ENCODE measurements around the gene SRD5A1.
"Not testable (repeated sequence)": the region's sequence is repeated elsewhere in the genome, so short reads cannot be mapped to it uniquely, and the experiment has no call there.

SRD5A1 gene

DNA sequence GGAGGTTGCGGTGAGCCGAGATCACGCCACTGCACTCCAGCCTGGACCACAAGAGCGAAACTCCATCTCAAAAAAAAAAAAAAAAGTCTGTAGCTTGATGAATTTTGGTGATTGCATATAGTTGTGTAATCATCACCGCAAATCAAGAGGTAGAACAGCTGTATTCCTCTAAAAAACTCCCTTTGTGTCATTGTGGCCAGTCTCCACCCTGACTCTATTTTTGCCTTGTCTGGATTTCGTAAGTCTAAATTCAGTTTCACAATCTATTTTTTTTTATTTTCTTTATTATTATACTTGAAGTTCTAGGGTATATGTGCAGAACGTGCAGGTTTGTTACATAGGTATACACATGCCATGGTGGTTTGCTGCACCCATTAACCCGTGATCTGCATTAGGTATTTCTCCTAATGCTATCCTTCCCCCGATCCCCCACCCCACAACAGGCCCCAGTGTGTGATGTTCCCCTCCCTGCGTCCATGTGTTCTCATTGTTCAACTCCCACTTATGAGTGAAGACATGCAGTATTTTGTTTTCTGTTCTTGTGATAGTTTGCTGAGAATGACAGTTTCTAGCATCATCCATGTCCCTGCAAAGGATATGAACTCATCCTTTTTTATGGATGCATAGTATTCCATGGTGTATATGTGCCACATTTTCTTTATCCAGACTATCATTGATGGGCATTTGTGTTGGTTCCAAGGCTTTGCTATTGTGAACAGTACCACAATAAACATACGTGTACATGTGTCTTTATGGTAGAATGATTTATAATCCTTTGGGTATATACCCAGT is 12.5 kb downstream of the SRD5A1 start:
- not testable (repeated sequence) for DNase-seq

- DNase-seq, result no peak
These were observed 15.9 kb downstream of the SRD5A1 start for GRCh38 chr5:6649186-6649585.

- no peak for DNase-seq
These were observed 16.4 kb downstream of the SRD5A1 start for GRCh38 chr5:6649681-6650080.

GRCh38 chr5:6652025-6652424 is 18.8 kb downstream of the SRD5A1 start:
- DNase-seq, result no peak

DNA sequence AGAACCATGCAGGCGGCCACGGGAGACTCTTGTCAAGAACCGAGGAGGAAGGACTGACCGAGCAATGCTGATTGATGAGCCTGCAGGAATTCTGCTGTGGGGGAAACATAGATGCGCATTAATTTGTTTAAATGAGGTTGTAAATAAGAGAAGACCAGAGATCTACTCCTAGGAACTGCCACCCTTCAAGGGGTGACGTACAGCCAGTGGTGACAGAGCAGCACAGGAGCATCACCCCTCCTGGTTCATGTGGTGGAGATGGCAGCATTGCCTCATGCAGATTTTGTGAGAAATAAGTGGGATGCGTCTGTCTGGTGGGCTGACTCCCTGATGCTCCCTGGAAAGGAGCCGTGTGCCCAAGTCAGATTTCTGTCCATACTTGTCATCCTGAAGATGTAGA is 22.2 kb downstream of the SRD5A1 start:
- no peak for DNase-seq

- DNase-seq, result no peak
These were observed 23.4 kb downstream of the SRD5A1 start for GRCh38 chr5:6656680-6657079.

DNA sequence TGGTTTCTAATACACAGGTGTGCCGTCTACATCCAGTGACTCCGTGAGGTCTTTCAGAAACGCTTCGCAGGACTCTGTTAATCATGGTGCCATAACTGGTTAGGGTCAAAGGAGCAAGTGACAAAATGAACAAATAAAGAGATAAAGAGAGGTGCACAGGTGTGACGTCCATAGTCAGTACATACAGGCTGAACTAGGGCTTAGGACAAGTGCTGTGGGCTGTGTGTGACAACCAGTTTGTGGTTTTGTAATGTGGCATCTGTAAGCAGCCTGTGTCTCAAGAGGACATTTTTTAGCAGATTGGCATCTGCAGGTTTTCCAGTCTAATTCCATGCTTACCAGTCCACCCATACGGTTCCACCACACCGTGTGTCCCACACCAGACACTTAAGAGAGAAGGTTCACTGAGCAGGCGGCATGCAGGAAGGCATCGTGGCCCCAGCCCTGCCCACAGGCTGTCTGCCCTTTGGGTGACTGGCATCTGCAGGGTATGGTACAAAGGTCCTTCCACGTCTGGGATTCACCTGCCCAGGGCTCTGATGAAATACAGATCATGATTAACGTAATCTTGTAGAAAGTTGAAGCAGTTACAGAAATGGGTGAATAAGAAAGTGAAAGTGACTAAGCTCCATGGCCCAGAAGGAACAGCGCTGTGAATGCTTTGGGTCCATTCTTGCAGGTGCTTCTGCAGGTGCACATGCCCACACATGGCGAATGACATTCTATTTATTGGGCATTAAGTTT is 26.9 kb downstream of the SRD5A1 start:
- DNase-seq, result no peak

DNA sequence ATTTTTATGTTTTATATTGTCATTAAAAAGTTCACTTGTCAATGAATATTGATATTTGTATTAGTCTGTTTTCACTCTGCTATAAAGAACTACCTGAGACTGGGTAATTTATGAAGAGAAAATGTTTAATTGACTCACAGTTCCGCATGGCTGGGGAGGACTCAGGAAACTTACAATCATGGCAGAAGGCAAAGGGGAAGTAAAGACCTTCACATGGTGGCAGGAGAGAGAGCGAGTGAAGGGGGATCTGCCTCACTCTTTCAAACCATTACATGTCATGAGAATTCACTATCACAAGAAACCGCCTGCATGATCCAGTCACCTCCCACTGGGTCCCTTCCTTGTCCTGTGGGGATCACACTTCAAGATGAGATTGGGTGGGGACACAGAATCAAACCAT is 27.4 kb downstream of the SRD5A1 start:
- no peak for DNase-seq

DNA sequence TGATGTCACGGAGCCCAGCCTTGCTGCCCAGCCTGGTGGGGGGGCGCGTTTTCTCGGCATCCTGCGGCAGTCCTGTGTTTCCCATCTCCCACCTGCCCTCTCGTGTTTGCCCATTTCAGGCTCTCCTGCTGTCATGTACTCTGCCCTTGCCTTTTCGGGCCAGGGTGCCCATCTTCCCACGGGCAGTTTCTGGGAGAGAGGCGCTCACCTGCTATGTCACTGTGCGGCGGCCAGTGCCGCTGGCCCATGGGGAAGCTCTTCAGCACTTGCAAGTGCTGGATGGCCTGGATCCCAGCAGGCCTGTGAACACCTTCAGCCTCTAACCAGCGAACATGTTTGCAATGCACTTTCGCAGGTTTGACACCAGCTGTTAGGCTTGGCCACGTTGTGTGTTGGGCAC is 33.5 kb downstream of the SRD5A1 start:
- no peak for DNase-seq

DNA sequence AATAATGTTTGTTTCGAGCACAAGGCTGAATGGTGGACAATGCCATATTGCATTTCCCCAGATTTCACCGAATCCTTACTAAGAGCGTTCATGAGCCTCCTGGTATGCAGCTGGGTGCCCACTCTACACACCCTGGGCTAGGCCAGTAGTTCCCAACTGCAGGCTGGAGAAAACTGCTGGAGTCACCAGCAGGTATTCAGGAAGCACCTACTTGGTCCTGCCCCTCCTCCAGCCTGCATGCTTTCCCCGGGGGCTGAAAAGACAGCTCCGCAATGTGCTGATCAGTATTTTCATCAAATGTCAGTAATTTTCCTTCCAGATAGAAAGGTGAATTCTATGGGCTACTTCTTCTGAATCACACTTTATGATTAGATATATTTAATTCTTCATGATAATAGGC is 34.4 kb downstream of the SRD5A1 start:
- DNase-seq, result no peak

GRCh38 chr5:6668717-6669116 is 35.5 kb downstream of the SRD5A1 start:
- DNase-seq, result not testable (repeated sequence)

DNA sequence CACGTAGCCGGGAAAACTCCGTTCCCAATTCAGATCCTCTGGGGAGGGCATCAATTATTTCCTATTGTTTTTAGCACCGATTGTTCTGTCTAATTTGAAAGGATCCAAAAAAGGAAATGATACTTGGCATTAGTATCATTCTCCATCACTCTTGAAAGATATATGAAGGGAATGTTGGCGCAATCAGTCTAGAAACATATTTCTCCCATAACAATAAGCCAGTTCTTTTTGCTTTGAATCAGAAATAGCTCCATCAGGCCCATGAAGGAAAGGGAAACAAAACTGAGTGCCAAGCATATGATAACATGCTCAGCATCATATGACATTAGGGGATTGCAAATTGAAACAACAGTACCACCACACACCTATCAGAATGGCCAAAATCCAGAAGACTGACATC is 39.8 kb downstream of the SRD5A1 start:
- no peak for DNase-seq

- DNase-seq, result no peak
These were observed 40.7 kb downstream of the SRD5A1 start for GRCh38 chr5:6673963-6674362.

- no peak for DNase-seq
These were observed 41.2 kb downstream of the SRD5A1 start for GRCh38 chr5:6674421-6674820.

DNA sequence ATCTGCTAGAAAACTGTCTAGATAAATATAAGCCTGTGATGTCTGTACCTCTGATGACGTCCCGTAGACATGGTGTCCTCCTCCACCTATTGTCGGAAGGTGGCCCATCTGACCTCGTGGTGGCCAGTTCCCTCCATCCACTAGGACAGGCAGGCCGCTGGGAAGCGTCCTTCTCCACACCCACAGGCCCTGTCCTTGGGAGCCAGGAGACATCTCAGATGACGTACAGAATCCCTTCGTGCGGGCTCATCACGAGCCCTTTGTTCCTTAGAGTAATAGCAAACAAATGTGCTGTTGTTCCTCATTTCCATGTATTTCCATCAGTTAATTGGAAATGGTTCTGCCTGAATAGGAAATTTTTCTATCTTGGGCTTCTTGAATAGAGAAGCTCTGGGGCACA is 41.6 kb downstream of the SRD5A1 start:
- no peak for DNase-seq

GRCh38 chr5:6675784-6676491 is 42.7 kb downstream of the SRD5A1 start:
- DNase-seq, result no peak

DNA sequence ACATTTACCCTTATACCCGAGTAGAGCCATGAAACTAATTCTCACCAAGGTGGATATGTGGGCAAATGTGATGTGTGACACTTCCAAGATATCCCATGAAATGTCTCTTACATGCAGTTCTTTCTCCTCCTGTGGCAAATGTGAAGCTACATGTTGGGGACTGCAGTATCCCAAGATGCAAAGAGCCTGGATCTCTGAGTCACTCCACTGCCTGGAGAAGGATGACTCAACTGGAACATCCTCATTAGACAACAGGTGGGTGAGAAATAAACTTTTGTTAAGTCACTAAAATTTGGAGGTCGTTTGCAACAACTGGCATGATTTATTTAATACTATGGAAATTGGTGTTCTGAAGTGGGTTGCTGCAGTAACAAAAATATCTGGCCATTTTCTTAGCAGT is 43.5 kb downstream of the SRD5A1 start:
- no peak for DNase-seq

GRCh38 chr5:6678385-6678784 is 45.1 kb downstream of the SRD5A1 start:
- DNase-seq, result no peak

DNA sequence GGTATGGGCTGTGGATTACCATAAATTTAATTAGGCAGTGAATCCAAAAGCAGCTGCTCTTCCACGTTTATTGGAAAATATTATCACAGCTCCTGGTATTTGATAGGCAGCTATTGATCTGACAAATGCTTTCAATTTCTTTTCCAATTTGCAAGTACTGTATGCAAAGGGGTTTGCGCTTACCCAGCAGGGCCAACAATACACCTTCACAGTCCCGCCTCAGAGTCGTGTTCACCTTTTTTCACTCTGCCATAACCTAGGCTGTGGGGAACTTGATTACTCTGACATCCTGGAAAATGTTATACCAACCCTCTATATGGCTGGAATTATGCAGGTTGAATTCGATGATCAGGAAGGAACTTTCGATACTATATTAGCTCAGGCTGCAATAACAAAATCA is 47.7 kb downstream of the SRD5A1 start:
- no peak for DNase-seq

- no peak for DNase-seq
These were observed 48.4 kb downstream of the SRD5A1 start for GRCh38 chr5:6681682-6682081.

DNA sequence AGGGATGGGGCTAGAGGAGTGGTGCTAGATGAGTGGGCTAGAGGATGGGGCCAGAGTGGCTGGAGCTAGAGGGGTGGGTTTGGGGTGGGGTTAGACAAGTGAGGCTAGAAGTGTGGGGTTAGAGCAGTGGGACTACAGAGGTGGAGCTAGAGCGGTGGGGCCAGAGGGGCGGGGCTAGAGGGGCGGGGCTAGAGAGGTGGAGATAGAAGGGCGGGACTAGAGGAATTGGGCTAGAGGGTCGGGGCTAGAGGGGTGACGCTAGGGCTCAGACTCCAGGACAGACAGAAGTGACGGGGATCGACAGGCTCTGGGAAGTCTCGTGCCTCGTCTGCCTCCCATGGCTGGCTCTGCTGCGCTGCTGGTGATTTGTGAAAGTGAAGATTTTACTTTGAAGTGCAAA is 49.0 kb downstream of the SRD5A1 start:
- no peak for DNase-seq

DNA sequence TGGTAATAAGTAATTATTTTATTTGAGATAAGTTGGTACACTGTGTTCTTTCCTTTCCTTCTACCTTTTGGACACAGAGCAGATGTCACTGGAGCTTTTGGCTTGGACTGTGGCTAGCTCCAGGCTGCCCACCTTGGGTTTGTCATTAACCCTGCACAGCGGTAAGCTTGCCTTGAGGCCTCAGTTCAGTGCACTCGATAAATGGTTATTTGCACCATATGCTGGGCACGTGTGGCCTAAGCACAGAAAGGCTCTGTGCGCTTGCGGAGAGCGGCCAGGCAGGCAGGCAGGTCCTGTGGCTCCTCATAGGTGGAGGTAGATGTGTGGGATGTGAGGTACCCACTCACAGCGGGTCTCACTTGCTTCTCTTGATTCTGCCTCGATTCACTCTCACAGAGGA is 50.0 kb downstream of the SRD5A1 start:
- DNase-seq, result no peak

DNA sequence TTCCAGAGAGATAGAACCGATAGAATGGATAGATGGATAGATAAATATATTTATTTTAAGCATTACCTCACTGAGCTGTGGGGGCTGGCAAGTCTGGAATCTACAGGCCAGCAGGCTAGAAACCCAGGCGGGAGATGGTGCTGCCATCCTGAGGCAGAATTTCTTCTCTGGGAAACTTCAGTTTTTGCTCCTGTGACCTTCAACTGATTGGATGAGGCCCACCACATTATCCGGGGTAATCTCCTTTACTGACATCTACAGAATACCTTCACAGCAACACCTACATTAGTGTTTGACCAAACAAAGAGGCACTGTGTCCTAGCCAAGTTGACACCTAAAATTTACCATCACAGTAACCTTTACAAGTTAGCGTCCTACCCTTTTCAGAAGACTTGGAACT is 50.8 kb downstream of the SRD5A1 start:
- no peak for DNase-seq

- no peak for DNase-seq
These were observed 53.3 kb downstream of the SRD5A1 start for GRCh38 chr5:6686501-6686900.
